Heart left ventricle (tissue), 16 donors: ENCODE data around the gene FGA. TPM values are rescaled to one million over a fixed set of nuclear protein-coding genes. Genes with fewer than 3 reads are reported as not detected.

Source experiments
- ATAC-seq, 4 donors: fragments of 200-7000 bp; cut with Tn5 transposase; one replicate each; pipeline ENCODE4 v1.9.1; 2020 to 2022; ENCODE audit warnings: moderate library complexity in 4 of 4, mild to moderate bottlenecking in 3 of 4, moderate number of reproducible peaks in 1 of 4
- DNase-seq, 5 donors: peaks; one replicate each; pipeline ENCODE4 v3.0.0-alpha.2; 2020
- H3K27ac ChIP-seq, 12 donors: fragments of 200-600 bp; sonication (generic) in 4 of 12; one replicate each; pipeline versions ENCODE4 v1.5.0 to v1.8.0; 2016 to 2022; ENCODE audit warnings: mild to moderate bottlenecking in 2 of 12
- H3K27me3 ChIP-seq, 9 donors: fragments of 200-600 bp; sonication (generic) in 2 of 9; one replicate each; pipeline versions ENCODE4 v1.5.1 to v1.8.0; 2016 to 2022; ENCODE audit warnings: mild to moderate bottlenecking in 3 of 9
- H3K36me3 ChIP-seq, 9 donors: fragments of 200-600 bp; sonication (generic) in 2 of 9; one replicate each; pipeline versions ENCODE4 v1.5.0 to v1.8.0; 2018 to 2022; ENCODE audit warnings: mild to moderate bottlenecking in 2 of 9
- H3K4me1 ChIP-seq, 12 donors: fragments of 200-600 bp; sonication (generic) in 4 of 12; one replicate each; pipeline versions ENCODE4 v1.5.0 to v1.8.0; 2016 to 2022; ENCODE audit warnings: mild to moderate bottlenecking in 3 of 12
- H3K4me3 ChIP-seq, 12 donors: fragments of 200-600 bp; sonication (generic) in 4 of 12; one replicate each; pipeline versions ENCODE4 v1.5.0 to v1.8.0; 2017 to 2022; ENCODE audit warnings: mild to moderate bottlenecking in 9 of 12, moderate library complexity in 4 of 12
- H3K9me3 ChIP-seq, 12 donors: fragments of 200-600 bp; sonication (generic) in 4 of 12; one replicate each; pipeline versions ENCODE4 v1.5.0 to v1.8.0; 2016 to 2022; ENCODE audit warnings: mild to moderate bottlenecking in 1 of 12
- CTCF ChIP-seq, 12 donors: fragments of 200-600 bp; sonication (generic) in 4 of 12; IDR thresholded peaks; one replicate each; pipeline versions ENCODE4 v1.5.0 to v1.8.0; 2018 to 2022; ENCODE audit warnings: antibody characterized with exemption in 12 of 12, mild to moderate bottlenecking in 5 of 12
- POLR2A ChIP-seq, 2 donors: fragments of 450-650 bp; IDR thresholded peaks; one replicate each; pipeline ENCODE4 v1.6.1; 2017; ENCODE audit warnings: antibody characterized with exemption in 2 of 2, mild to moderate bottlenecking in 2 of 2, moderate library complexity in 2 of 2
- WGBS, 4 donors: extraction: QIAGEN DNeasy Blood & Tissue Kit in 2 of 4; methylation state at CpG; one replicate each; pipeline versions ENCODE4 v1.1.5 to v1.1.7; 2013 to 2018; 5-methylcytosine and 5-hydroxymethylcytosine counted together
- intact Hi-C, 10 donors: fragments of 100-400 bp; cut with DNase I; formaldehyde crosslinking; loops; one replicate each; pipeline versions ENCODE4 v1.11.1 to v1.14.2; 2022
- polyA plus RNA-seq, 2 donors: library from polyadenylated mRNA; stranded (reverse); fragments of 200-250 nt; gene quantifications; one replicate each; pipeline ENCODE4 v1.2.3, GENCODE V29; 2013
- total RNA-seq, 9 donors: library from RNA; depleted of rRNA in 2 of 9; stranded (reverse); fragments of >200 nt in 2 of 9; fragmentation: NEBNext Ultra II Directional in 3 of 9; extraction: Animal tissue kit (Norgen Biotek cat#: 25700) in 3 of 9; gene quantifications; one replicate each; pipeline versions ENCODE4 v1.1.0 to v1.2.4, GENCODE V29; 2016 to 2023
- donor health status: ischemic (EF 13 %, LVEDD 7.1; RV severe dilation, severe dysfunction).
- donor health status: healthy with polysubstance abuse.
- donor health status: DM: no; HTN: yes; CAD: no.
- donor health status: DM: no; HTN: no; CAD: no.
- donor health status: ischemic (EF 25% LVEDD 6.9; RV normal size, moderate dysfunction).
- donor health status: ischemic (EF 25% LVEDD 5.7; RV mildly dilated, moderate dysfunction).
- donor health status: healthy.
- donor health status: DM: yes; HTN: yes; CAD: no.
- donor health status: ischemic (EF 35%, LVEDD 5.7; RV mildly dilated, moderate dysfunction).
- donor health status: nonischemic (EF 11% LVEDD 7.7; RV severe dilation, severe dysfunction).
- donor health status: DM: yes; HTN: yes; CAD: no.
- donor health status: PGD.
- donor health status: ischemic (EF 29% LVEDD 5.4; RV normal size, mild dysfunction).
- donor health status: nonischemic (EF 23%, LVEDD 6.1; RV moderate dilation, normal function).

The FGA gene
- total and polyA plus RNA-seq, 11 donors, result 0.25 to 0.77 (median 0.32) TPM; not detected in 8

GRCh38 chr4:154579927-154580326 is 10.6 kb downstream of the FGA start:
- Histone ChIP-seq H3K27ac (no peak overlapping the region), H3K27me3 (peaks cover 0 to 17% (median 0%) of the 10 kb centered on the region in 9 donors), H3K9me3 (no peaks in the 10 kb centered on the region), H3K36me3 (no peaks in the 10 kb centered on the region), H3K4me1 (no peaks in the 10 kb centered on the region), H3K4me3 (no peak overlapping the region)
- DNase-seq (no peak), ATAC-seq (no peak)
- intact Hi-C loops, result no loop called here
- TF ChIP-seq POLR2A (IDR thresholded peaks at IDR 0.05) (no peak), CTCF (IDR thresholded peaks at IDR 0.05) (no peak)

GRCh38 chr4:154578919-154579318 is 11.6 kb downstream of the FGA start:
- Histone ChIP-seq H3K27ac (no peak overlapping the region), H3K4me3 (no peak overlapping the region), H3K4me1 (no peaks in the 10 kb centered on the region), H3K9me3 (no peaks in the 10 kb centered on the region), H3K36me3 (no peaks in the 10 kb centered on the region), H3K27me3 (peaks cover 0 to 17% (median 0%) of the 10 kb centered on the region in 9 donors)
- intact Hi-C loops, result no loop called here
- WGBS, 4 donors, result 73 to 83% (median 79%) methylated on average over 1 of the region's 1 CpG
- DNase-seq, result no peak
- ATAC-seq, result no peak
- TF ChIP-seq POLR2A (IDR thresholded peaks at IDR 0.05) (no peak), CTCF (IDR thresholded peaks at IDR 0.05) (no peak)

GRCh38 chr4:154577324-154577723 is 13.2 kb downstream of the FGA start:
- TF ChIP-seq CTCF (IDR thresholded peaks at IDR 0.05) (no peak), POLR2A (IDR thresholded peaks at IDR 0.05) (no peak)
- 79 to 84% (median 83%) methylated on average over 2 of the region's 2 CpGs for WGBS, 4 donors
- ATAC-seq (no peak), DNase-seq (no peak)
- H3K9me3 ChIP-seq, result no peaks in the 10 kb centered on the region
- no peaks in the 10 kb centered on the region for H3K36me3 ChIP-seq
- no peaks in the 10 kb centered on the region for H3K4me1 ChIP-seq
- no peak overlapping the region for H3K27ac ChIP-seq
- H3K27me3 ChIP-seq, result peaks cover 0 to 17% (median 0%) of the 10 kb centered on the region in 9 donors
- intact Hi-C loops, result no loop called here
- H3K4me3 ChIP-seq, result no peak overlapping the region

- no peak overlapping the region for H3K27ac ChIP-seq
- no peak for ATAC-seq
- TF ChIP-seq CTCF (IDR thresholded peaks at IDR 0.05) (no peak), POLR2A (IDR thresholded peaks at IDR 0.05) (no peak)
- intact Hi-C loops, result no loop called here
- H3K36me3 ChIP-seq, result no peaks in the 10 kb centered on the region
- DNase-seq, result no peak
- H3K27me3 ChIP-seq, result peaks cover 0 to 17% (median 0%) of the 10 kb centered on the region in 9 donors
- H3K9me3 ChIP-seq, result no peaks in the 10 kb centered on the region
- H3K4me1 ChIP-seq, result no peaks in the 10 kb centered on the region
- H3K4me3 ChIP-seq, result no peak overlapping the region
- 65 to 92% (median 76%) methylated on average over 3 of the region's 3 CpGs for WGBS, 4 donors
Observed at GRCh38 chr4:154574311-154574710, 16.2 kb downstream of the FGA start.
